Measurements from ENCODE around the gene ACHE.

DNA sequence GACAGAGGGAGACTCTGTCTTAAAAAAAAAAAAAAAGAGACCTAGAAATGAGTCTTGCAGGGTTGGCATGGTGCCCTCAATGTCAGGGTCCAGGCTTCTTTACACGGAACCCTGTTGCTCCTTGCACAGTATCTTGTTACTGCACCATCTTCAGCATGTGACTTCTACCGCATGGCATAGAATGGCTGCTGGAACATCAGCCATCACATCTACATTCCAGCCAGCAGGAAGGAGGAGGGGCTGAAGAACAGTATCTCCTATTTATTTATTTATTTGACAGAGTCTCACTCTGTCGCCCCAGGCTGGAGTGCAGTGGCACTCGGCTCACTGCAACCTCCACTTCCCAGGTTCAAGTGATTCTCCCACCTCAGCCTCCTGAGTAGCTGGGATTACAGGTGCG lies 3.7 kb upstream of the ACHE start:
- TF ChIP-seq CTCF (conservative IDR thresholded peaks at IDR 0.05; ENCODE audit: low read depth, low read length): no peak
- no peak for TF ChIP-seq EZH2 (IDR thresholded peaks at IDR 0.05; ENCODE audit: low read length, unreplicated experiment)
